Esophagus muscularis mucosa (tissue), 4 donors: ENCODE measurements around the gene LPCAT3. TPM values are rescaled to one million over a fixed set of nuclear protein-coding genes. Genes with fewer than 3 reads are reported as not detected.

Source experiments
- DNase-seq: peaks from one replicate; pipeline ENCODE4 v3.0.0-alpha.2; 2017; ENCODE audit errors: extremely low spot score
- H3K27ac ChIP-seq, 4 donors: fragments of 200-600 bp; sonication (generic); replicated peaks in 1 of 4; 1 replicate in 3 of 4; 2 replicates in 1 of 4; pipeline ENCODE4 v1.5.1; 2016 to 2019; ENCODE audit warnings: mild to moderate bottlenecking in 1 of 4
- H3K27me3 ChIP-seq, 4 donors: fragments of 200-600 bp; sonication (generic); one replicate each; pipeline versions ENCODE4 v1.5.1 to v1.6.0; 2016 to 2019
- H3K36me3 ChIP-seq, 4 donors: fragments of 200-600 bp; sonication (generic); one replicate each; pipeline ENCODE4 v1.5.1; 2016 to 2019
- H3K4me1 ChIP-seq, 4 donors: fragments of 200-600 bp; sonication (generic); one replicate each; pipeline ENCODE4 v1.5.1; 2016 to 2019
- H3K4me3 ChIP-seq, 4 donors: fragments of 200-600 bp; sonication (generic); 1 replicate in 2 of 4; 2 replicates in 2 of 4; pipeline ENCODE4 v1.5.1; 2016 to 2019; ENCODE audit warnings: mild to moderate bottlenecking in 4 of 4, moderate library complexity in 1 of 4
- H3K9me3 ChIP-seq, 4 donors: fragments of 200-600 bp; sonication (generic); 1 replicate in 3 of 4; 2 replicates in 1 of 4; pipeline ENCODE4 v1.5.1; 2016 to 2019
- EP300 ChIP-seq: sonication (generic); formaldehyde crosslinking; IDR thresholded peaks from one replicate; pipeline ENCODE4 v1.6.1; 2017; ENCODE audit warnings: antibody characterized with exemption
- POLR2A ChIP-seq: fragments of 450-650 bp; IDR thresholded peaks from one replicate; pipeline ENCODE4 v1.6.1; 2017; ENCODE audit warnings: antibody characterized with exemption, moderate library complexity, mild to moderate bottlenecking, low read depth
- POLR2AphosphoS5 ChIP-seq, 2 donors: sonication (generic); formaldehyde crosslinking; IDR thresholded peaks; one replicate each; pipeline ENCODE4 v1.6.1; 2017; ENCODE audit warnings: antibody characterized with exemption in 2 of 2
- WGBS: methylation state at CpG from one replicate; pipeline ENCODE4 v1.1.5; 2018; 5-methylcytosine and 5-hydroxymethylcytosine counted together
- intact Hi-C: fragments of 100-400 bp; cut with DNase I; formaldehyde crosslinking; loops from one replicate; pipeline ENCODE4 v1.15.1; 2023
- total RNA-seq, 4 donors: library from RNA; depleted of rRNA; stranded (reverse); fragments of >200 nt; gene quantifications; one replicate each; pipeline versions ENCODE4 v1.1.0 to v1.2.1, GENCODE V29; 2016
- TF ChIP-seq, protein P1 (sequence below), 3 experiments: fragments of 200-600 bp in 2 of 3; fragments of 450-650 bp in 1 of 3; sonication (generic) in 2 of 3; IDR thresholded peaks; one replicate each; pipeline ENCODE4 v1.5.1; 2017 to 2019; ENCODE audit warnings: antibody characterized with exemption in 3 of 3, mild to moderate bottlenecking in 2 of 3, moderate library complexity in 1 of 3

The LPCAT3 gene
- total RNA-seq, 4 donors from 2014 or later, result 21.6 to 33.3 (median 26.2) TPM

DNA sequence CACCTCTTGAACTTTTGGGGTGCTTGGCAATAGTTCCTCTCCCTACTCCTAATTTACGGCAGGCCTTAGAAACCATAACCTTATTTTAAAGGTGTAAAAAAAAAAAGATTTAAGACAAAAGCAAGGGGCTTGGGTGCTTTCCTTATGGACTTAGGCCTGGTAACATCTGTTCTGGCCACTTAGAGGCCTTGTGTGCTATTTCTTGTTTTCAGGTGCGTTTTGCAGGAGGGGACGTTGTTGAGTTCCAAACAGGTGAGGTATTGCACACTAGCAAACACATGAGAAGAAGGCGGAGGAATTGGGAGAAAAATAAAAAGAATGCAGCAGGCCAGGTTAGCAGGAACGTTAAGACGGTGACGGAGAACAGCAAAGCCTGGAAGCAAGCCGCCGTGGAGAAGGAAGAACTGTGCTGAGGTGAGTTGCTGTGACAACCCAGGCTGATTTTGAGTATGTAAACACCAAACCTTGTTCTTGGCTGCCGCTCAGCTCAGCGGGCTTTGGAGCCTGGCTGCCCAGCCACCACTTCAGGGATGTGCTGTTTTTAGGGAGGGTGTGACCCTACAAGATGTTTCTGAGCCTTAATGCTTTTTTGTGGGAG, 30.2 kb downstream of the LPCAT3 start:
- intact Hi-C loops, result no loop called here

DNA sequence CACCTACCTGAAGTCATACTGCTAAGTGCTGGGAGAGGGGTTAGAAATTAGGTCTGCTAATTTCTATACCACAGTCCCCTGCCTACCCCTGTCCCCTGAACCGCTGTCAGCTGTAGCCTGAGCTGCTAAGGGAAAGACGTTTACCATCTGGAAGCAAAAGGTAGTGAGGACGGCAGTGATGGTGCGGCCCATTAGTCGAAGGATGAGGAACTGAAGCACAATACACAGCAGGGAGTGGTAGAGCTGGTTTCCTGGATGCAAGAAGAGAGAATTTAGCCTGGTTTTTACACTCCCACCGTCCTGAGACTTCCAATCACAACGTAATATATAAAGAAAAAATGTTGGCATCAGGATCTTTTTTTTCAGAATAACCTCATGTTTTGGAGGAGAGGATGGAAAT, 35.7 kb downstream of the LPCAT3 start:
- H3K36me3 ChIP-seq, result peaks cover 4 to 86% (median 64%) of the 10 kb centered on the region in 4 donors
- WGBS, result 90% methylated on average over 7 of the region's 7 CpGs
- intact Hi-C loops, result no loop called here

More for the DNA sequence above, 30.2 kb downstream of the LPCAT3 start:
- peaks cover 3 to 20% (median 16%) of the 10 kb centered on the region in 4 donors for H3K4me1 ChIP-seq
- H3K27me3 ChIP-seq, result no peaks in the 10 kb centered on the region
- H3K9me3 ChIP-seq, result no peaks in the 10 kb centered on the region
- H3K4me3 ChIP-seq, result peak overlapping the region in 2 of 4 donors; percentile 1 to 10
- no peak for TF ChIP-seq POLR2A
- TF ChIP-seq POLR2AphosphoS5 (IDR thresholded peaks at IDR 0.05), result peak; percentile 45 to 63
- 66% methylated on average over 11 of the region's 11 CpGs for WGBS
- DNase-seq, result no peak
- peaks cover 0 to 53% (median 20%) of the 10 kb centered on the region in 4 donors for H3K36me3 ChIP-seq
- peak overlapping the region; percentile 75 to 81 (median 76) for H3K27ac ChIP-seq

DNA sequence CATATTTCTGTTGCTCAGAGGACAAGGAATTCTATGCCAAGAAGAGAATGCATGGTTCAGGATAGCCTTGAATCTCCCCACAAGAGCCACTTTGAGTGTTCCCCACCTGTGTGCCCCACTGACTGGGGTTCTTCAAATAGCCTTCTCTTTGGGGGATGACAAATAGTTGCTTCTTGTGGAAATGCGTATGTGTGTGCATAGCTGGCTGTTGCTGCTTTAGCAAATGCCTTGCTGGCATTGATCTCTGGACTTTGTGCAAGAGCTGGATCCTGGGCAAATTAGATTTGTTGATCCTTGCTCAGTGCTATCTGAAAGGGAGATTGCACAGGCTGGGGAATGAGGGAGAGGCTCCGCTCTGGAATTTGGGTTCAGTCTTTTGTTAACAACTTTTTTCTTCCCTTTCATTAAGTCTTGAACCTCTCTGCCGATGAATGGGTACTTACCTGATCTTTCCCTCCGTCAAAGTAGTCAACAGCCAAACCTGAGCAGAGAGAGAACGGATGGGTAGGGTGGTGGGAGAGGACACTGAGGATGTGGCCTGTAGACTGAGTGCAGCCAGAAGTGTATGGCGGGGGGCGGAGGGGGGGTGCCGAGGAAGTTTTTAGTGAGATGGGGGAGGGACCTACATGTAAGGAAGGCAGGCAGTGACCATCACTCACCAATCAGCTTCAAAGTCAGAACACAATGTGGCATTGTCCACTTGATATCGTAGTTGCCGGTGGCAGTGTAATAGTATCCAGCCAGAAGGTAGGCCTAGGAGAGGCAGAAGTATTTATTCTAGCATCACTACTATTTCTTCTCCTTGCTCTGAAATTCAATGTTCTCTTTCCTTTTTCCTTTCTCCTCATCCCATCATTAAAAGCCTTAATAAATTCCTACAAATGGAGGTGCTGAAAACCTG, 36.9 kb downstream of the LPCAT3 start:
- Histone ChIP-seq H3K36me3 (peaks cover 15 to 94% (median 74%) of the 10 kb centered on the region in 4 donors), H3K27me3 (no peaks in the 10 kb centered on the region), H3K4me1 (peaks cover 0 to 8% (median 0%) of the 10 kb centered on the region in 4 donors), H3K4me3 (no peak overlapping the region), H3K9me3 (no peaks in the 10 kb centered on the region), H3K27ac (no peak overlapping the region)
- WGBS, result 93% methylated on average over 9 of the region's 10 CpGs
- DNase-seq, result no peak
- TF ChIP-seq POLR2A (no peak), POLR2AphosphoS5 (IDR thresholded peaks at IDR 0.05) (no peak), EP300 (no peak)
- TF ChIP-seq, protein P1, sequence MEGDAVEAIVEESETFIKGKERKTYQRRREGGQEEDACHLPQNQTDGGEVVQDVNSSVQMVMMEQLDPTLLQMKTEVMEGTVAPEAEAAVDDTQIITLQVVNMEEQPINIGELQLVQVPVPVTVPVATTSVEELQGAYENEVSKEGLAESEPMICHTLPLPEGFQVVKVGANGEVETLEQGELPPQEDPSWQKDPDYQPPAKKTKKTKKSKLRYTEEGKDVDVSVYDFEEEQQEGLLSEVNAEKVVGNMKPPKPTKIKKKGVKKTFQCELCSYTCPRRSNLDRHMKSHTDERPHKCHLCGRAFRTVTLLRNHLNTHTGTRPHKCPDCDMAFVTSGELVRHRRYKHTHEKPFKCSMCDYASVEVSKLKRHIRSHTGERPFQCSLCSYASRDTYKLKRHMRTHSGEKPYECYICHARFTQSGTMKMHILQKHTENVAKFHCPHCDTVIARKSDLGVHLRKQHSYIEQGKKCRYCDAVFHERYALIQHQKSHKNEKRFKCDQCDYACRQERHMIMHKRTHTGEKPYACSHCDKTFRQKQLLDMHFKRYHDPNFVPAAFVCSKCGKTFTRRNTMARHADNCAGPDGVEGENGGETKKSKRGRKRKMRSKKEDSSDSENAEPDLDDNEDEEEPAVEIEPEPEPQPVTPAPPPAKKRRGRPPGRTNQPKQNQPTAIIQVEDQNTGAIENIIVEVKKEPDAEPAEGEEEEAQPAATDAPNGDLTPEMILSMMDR (IDR thresholded peaks at IDR 0.05), result no peak
- intact Hi-C loops, result no loop called here

More for the DNA sequence above, 35.7 kb downstream of the LPCAT3 start:
- Histone ChIP-seq H3K9me3 (no peaks in the 10 kb centered on the region), H3K4me1 (peaks cover 0 to 8% (median 3%) of the 10 kb centered on the region in 4 donors), H3K4me3 (no peak overlapping the region), H3K27ac (no peak overlapping the region), H3K27me3 (no peaks in the 10 kb centered on the region)
- no peak for DNase-seq
- TF ChIP-seq, protein P1 (IDR thresholded peaks at IDR 0.05), result no peak
- no peak for TF ChIP-seq POLR2A
- no peak for TF ChIP-seq POLR2AphosphoS5 (IDR thresholded peaks at IDR 0.05)
- TF ChIP-seq EP300, result no peak

DNA sequence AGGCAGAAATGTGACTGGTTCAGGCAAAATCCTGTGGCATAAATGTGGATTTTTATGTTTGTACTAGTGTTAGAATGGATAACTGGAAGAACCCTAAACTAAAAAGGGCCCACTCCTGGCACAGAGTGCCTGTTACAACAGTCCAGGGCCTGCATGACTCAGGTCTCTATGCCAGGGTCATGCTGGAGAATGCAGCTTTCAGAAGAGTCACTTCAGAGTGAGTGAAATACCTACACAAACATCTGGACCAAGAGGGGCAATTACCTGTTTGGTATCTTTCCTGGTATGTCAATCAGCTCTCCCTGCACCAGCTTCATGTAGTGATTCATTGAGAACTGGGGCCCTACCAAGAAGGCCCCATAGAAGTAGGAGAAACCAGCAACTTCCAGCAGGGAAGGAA, 37.5 kb downstream of the LPCAT3 start:
- TF ChIP-seq, protein P1 (IDR thresholded peaks at IDR 0.05), result no peak
- TF ChIP-seq POLR2A (no peak), EP300 (no peak), POLR2AphosphoS5 (IDR thresholded peaks at IDR 0.05) (no peak)
- H3K36me3 ChIP-seq, result peaks cover 21 to 95% (median 81%) of the 10 kb centered on the region in 4 donors

DNA sequence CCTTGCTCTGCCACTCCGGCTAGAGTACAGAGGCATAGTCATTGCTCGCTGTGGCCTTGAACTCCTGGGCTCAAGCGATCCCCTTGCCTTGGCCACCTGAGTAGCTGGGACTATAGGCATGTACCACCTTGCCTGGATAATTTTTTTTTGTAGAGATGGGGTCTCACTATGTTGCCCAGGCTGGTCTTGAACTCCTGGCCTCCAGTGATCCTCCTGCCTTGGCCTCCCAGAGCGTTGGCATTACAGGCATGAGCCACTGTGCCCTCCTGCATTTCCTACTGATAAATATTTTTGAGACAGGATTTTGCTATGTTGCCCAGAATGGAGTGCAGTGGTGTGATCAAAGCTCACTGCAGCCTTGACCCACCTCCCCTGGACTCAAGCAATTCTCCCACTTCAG, 38.2 kb downstream of the LPCAT3 start:
- intact Hi-C loops, result no loop called here
- Histone ChIP-seq H3K27me3 (no peaks in the 10 kb centered on the region), H3K27ac (no peak overlapping the region), H3K9me3 (no peaks in the 10 kb centered on the region), H3K4me1 (peaks cover 0 to 8% (median 0%) of the 10 kb centered on the region in 4 donors), H3K4me3 (no peak overlapping the region), H3K36me3 (peaks cover 28 to 97% (median 87%) of the 10 kb centered on the region in 4 donors)
- no peak for DNase-seq
- 99% methylated on average over 4 of the region's 4 CpGs for WGBS
- TF ChIP-seq EP300, result no peak
- TF ChIP-seq POLR2AphosphoS5 (IDR thresholded peaks at IDR 0.05), result no peak
- TF ChIP-seq POLR2A, result no peak
- TF ChIP-seq, protein P1 (IDR thresholded peaks at IDR 0.05), result no peak

More for the DNA sequence above, 37.5 kb downstream of the LPCAT3 start:
- H3K4me3 ChIP-seq, result no peak overlapping the region
- no peak overlapping the region for H3K27ac ChIP-seq
- no peaks in the 10 kb centered on the region for H3K9me3 ChIP-seq
- DNase-seq, result no peak
- H3K4me1 ChIP-seq, result peaks cover 0 to 8% (median 0%) of the 10 kb centered on the region in 4 donors
- intact Hi-C loops, result no loop called here
- no peaks in the 10 kb centered on the region for H3K27me3 ChIP-seq
